ENCODE data around the gene GALR2.

DNA sequence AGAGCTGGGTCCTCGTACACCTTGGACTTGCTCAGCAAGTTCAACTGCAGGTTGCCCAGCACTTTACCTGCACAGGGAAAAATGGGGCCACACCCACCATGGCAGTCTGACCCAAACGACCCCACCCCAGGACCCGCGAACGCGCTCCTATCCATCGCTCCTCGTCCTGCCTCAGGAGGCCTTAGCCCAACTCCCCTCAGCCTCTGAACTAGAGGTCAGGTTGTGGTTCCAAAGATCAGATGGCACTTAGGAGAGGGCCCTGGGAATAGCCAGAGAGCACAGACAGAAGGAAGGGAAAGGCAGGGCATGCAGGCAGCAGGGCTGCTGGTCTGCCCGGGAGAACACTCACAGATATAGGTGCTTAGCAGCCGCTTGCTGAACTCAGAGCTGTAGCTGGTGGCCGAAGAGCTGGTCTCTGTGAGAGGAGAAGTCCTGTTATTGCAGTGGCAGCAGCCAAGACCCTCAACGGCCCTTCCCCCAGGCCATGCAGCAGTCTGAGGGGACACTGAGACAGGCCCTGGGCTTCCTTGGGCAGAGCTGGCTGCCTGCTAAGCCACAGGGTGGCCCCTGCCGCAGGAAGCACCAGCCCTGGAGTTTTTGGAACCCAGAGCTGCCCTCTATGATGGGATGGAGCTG is 11.3 kb downstream of the GALR2 start:
- TF ChIP-seq POLR2AphosphoS5 (IDR thresholded peaks at IDR 0.05; ENCODE audit: low read depth, low read length) = no peak
- TF ChIP-seq POLR2A (IDR thresholded peaks at IDR 0.05; ENCODE audit: low read depth, low read length) = no peak
- TF ChIP-seq TAF1 (IDR thresholded peaks at IDR 0.05; ENCODE audit: low read depth, low read length) = no peak
- TF ChIP-seq SPI1 (IDR thresholded peaks at IDR 0.05; ENCODE audit: low read depth, low read length) = no peak
- no peak for TF ChIP-seq PAX5 (IDR thresholded peaks at IDR 0.05; ENCODE audit: insufficient read depth, low read length, severe bottlenecking)

Data from GM12891 (cell line).